GM10266 (cell line): Measurements from ENCODE around the gene FMNL2.

Experiments
- DNase-seq: peaks from one replicate; pipeline ENCODE4 v3.0.0; 2012; ENCODE audit errors: extremely low spot score
- CTCF ChIP-seq: IDR thresholded peaks from 2 replicates; pipeline ENCODE4 v1.5.1; 2012; ENCODE audit warnings: mild to moderate bottlenecking, low read depth; ENCODE audit not compliant: control insufficient read depth, insufficient read depth; ENCODE audit errors: missing control alignments

FMNL2 gene

GRCh38 chr2:152632736-152633135 lies 297.8 kb downstream of the FMNL2 start:
- no peak for TF ChIP-seq CTCF
- no peak for DNase-seq

- peak; percentile 79 for TF ChIP-seq CTCF
- DNase-seq, result peak; percentile 67
These were observed 300.8 kb downstream of the FMNL2 start for GRCh38 chr2:152635635-152636298.

- no peak for TF ChIP-seq CTCF
- no peak for DNase-seq
These were observed 302.3 kb downstream of the FMNL2 start for GRCh38 chr2:152637251-152637650.

- no peak for TF ChIP-seq CTCF
- no peak for DNase-seq
These were observed 303.1 kb downstream of the FMNL2 start for GRCh38 chr2:152638056-152638455.

- no peak for DNase-seq
- TF ChIP-seq CTCF, result no peak
These were observed 303.6 kb downstream of the FMNL2 start for GRCh38 chr2:152638590-152638989.

GRCh38 chr2:152644189-152644873 lies 309.4 kb downstream of the FMNL2 start:
- no peak for TF ChIP-seq CTCF
- no peak for DNase-seq

GRCh38 chr2:152646264-152646663 lies 311.3 kb downstream of the FMNL2 start:
- TF ChIP-seq CTCF, result no peak
- DNase-seq, result no peak
